HCT116 (cell line): ENCODE measurements around the gene MYLK4. TPM values are rescaled to one million over a fixed set of nuclear protein-coding genes. Genes with fewer than 3 reads are reported as not detected.
A peak's percentile ranks its signal among the peaks of the same experiment; 100 is the strongest.

Source experiments
- ATAC-seq: fragments of 200-7000 bp; cut with Tn5 transposase; 2 replicates; pipeline ENCODE4 v1.9.1; 2020; ENCODE audit warnings: mild to moderate bottlenecking, moderate library complexity
- BruUV-seq: library from RNA; stranded (reverse); fragments of 400-500 nt; replicated peaks from 2 replicates; lab custom pipeline; 2021; lab: Mats Ljungman, UMichigan
- CTCF ChIA-PET: fragments of 300-600 bp; sonication (Branson Sonifier 250); formaldehyde crosslinking; loops from one replicate; lab custom pipeline; 2021; ENCODE audit warnings: antibody characterized with exemption; lab: Charles Lee
- POLR2A ChIA-PET: fragments of 300-600, 350-600 bp; sonication (Branson Sonifier 250); formaldehyde crosslinking; loops from one replicate; lab custom pipeline; 2021; ENCODE audit warnings: antibody characterized with exemption; lab: Charles Lee
- RAD21 ChIA-PET, 2 experiments: fragments of 300-600 bp; sonication (Branson Sonifier 250); formaldehyde crosslinking; loops; one replicate each; lab custom pipeline; 2023; ENCODE audit warnings: low total read pairs in 2 of 2; ENCODE audit not compliant: uncharacterized antibody in 2 of 2, unreplicated experiment in 2 of 2, low non-redundant PET in 1 of 2; lab: Charles Lee
- DNase-seq: peaks from one replicate; pipeline ENCODE4 v3.0.0-alpha.2; 2010; ENCODE audit warnings: low read depth, low spot score
- H2AFZ ChIP-seq: fragments of 200-600 bp; shearing (Covaris generic), sonication (generic); 2 replicates; pipeline ENCODE4 v1.6.1; 2017; ENCODE audit warnings: low read depth, mixed run types, mixed read lengths, antibody characterized with exemption, low read length; ENCODE audit not compliant: poor library complexity, severe bottlenecking
- H3K27ac ChIP-seq: 2 replicates; pipeline ENCODE4 v1.5.1; 2012; ENCODE audit warnings: low read depth, low read length
- H3K27me3 ChIP-seq: fragments of 200-600 bp; sonication (generic); 2 replicates; pipeline ENCODE4 v1.6.1; 2016; ENCODE audit warnings: mixed run types, low read length, mixed read lengths; ENCODE audit not compliant: insufficient read depth
- H3K36me3 ChIP-seq, 2 experiments: fragments of 200-500 bp in 1 of 2; fragments of 200-600 bp in 1 of 2; sonication (Bioruptor generic) in 1 of 2; sonication (generic) in 1 of 2; 2 replicates each; pipeline versions ENCODE4 v1.5.1 to v1.6.1; 2014 to 2016; ENCODE audit warnings: low read length in 2 of 2, inconsistent platforms in 1 of 2, mixed read lengths in 1 of 2, mixed run types in 1 of 2; ENCODE audit not compliant: insufficient read depth in 2 of 2, control insufficient read depth in 1 of 2
- H3K4me1 ChIP-seq, 2 experiments: fragments of 200-600 bp in 1 of 2; sonication (generic) in 1 of 2; 2 replicates each; pipeline versions ENCODE4 v1.5.1 to v1.6.1; 2012 to 2017; ENCODE audit warnings: low read length in 2 of 2, inconsistent platforms in 1 of 2, mild to moderate bottlenecking in 1 of 2, mixed read lengths in 1 of 2, mixed run types in 1 of 2, moderate library complexity in 1 of 2; ENCODE audit not compliant: insufficient read depth in 2 of 2, control insufficient read depth in 1 of 2
- H3K4me2 ChIP-seq: fragments of 200-600 bp; sonication (generic); 2 replicates; pipeline ENCODE4 v1.6.1; 2017; ENCODE audit warnings: mixed run types, low read length, mixed read lengths
- H3K4me3 ChIP-seq, 2 experiments: fragments of 200-600 bp in 1 of 2; sonication (generic) in 1 of 2; replicated peaks in 1 of 2; 2 replicates each; pipeline ENCODE4 v1.5.1; 2011 to 2016; ENCODE audit warnings: low read length in 2 of 2, control low read depth in 1 of 2, low read depth in 1 of 2, mild to moderate bottlenecking in 1 of 2, mixed read lengths in 1 of 2, mixed run types in 1 of 2
- H3K79me2 ChIP-seq: fragments of 200-600 bp; sonication (generic); 2 replicates; pipeline ENCODE4 v1.6.1; 2017; ENCODE audit warnings: mild to moderate bottlenecking, mixed run types, low read length, moderate library complexity, mixed read lengths; ENCODE audit not compliant: insufficient read depth
- H3K9ac ChIP-seq: fragments of 200-600 bp; sonication (generic); 2 replicates; pipeline ENCODE4 v1.6.1; 2016; ENCODE audit warnings: low read length, mixed read lengths
- H3K9me2 ChIP-seq: fragments of 200-600 bp; sonication (generic), shearing (Covaris generic); 2 replicates; pipeline ENCODE4 v1.6.1; 2017; ENCODE audit warnings: mixed run types, mild to moderate bottlenecking, moderate library complexity; ENCODE audit not compliant: insufficient read depth
- H3K9me3 ChIP-seq, 2 experiments: fragments of 200-500 bp in 1 of 2; fragments of 200-600 bp in 1 of 2; sonication (Bioruptor generic) in 1 of 2; sonication (generic) in 1 of 2; 2 replicates each; pipeline ENCODE4 v1.6.1; 2014 to 2017; ENCODE audit warnings: low read length in 2 of 2, mixed read lengths in 2 of 2, inconsistent platforms in 1 of 2, low read depth in 1 of 2, mild to moderate bottlenecking in 1 of 2, mixed run types in 1 of 2, moderate library complexity in 1 of 2; ENCODE audit not compliant: control insufficient read depth in 1 of 2, insufficient read depth in 1 of 2
- H4K20me1 ChIP-seq: fragments of 200-600 bp; sonication (generic), shearing (Covaris generic); 2 replicates; pipeline ENCODE4 v1.6.1; 2017; ENCODE audit warnings: mixed run types, mild to moderate bottlenecking, moderate library complexity; ENCODE audit not compliant: insufficient read depth
- CEBPB ChIP-seq: IDR thresholded peaks from 2 replicates; pipeline ENCODE4 v1.6.1; 2012; ENCODE audit warnings: low read depth
- EGR1 ChIP-seq: IDR thresholded peaks from 2 replicates; pipeline ENCODE4 v1.6.1; 2012; ENCODE audit warnings: low read depth
- EZH2 ChIP-seq: fragments of 200-600 bp; sonication (generic); IDR thresholded peaks from 2 replicates; pipeline ENCODE4 v1.6.1; 2017; ENCODE audit warnings: antibody characterized with exemption, mixed run types
- FOSL1 ChIP-seq: IDR thresholded peaks from 2 replicates; pipeline ENCODE4 v1.6.1; 2012; ENCODE audit warnings: low read depth
- MAX ChIP-seq: IDR thresholded peaks from 2 replicates; pipeline ENCODE4 v1.6.1; 2012
- intact Hi-C: fragments of 100-400 bp; cut with micrococcal nuclease; formaldehyde crosslinking; loops from 2 replicates; pipeline ENCODE4 v1.10.0; 2022
- total RNA-seq: library from RNA; stranded (reverse); gene quantifications from one replicate; pipeline ENCODE4 v1.2.1, GENCODE V29; 2021; ENCODE audit not compliant: unreplicated experiment

MYLK4 gene
- total RNA-seq, 1 experiment from 2014 or later, result 0.27 TPM

GRCh38 chr6:2795162-2795561 lies 44.4 kb upstream of the MYLK4 start:
- BruUV-seq, result no TSS peak
- ChIA-PET CTCF (interaction anchor here (2.1 kb wide), 1 partner anchor 157 kb away, joined by 5 read pairs; no protein-coding TSS in a partner anchor), RAD21 (no interaction called here), POLR2A (no interaction called here)
- no peaks in the 10 kb centered on the region for H3K9me2 ChIP-seq
- H3K36me3 ChIP-seq, result no peaks in the 10 kb centered on the region
- no peaks in the 10 kb centered on the region for H3K9me3 ChIP-seq
- no peak overlapping the region for H3K9ac ChIP-seq
- TF ChIP-seq CEBPB (no peak), FOSL1 (no peak), MAX (0 out of 2 replicates have a peak, but pooled peaks have one; percentile 1)
- H3K27ac ChIP-seq, result no peak overlapping the region
- H3K27me3 ChIP-seq, result no peaks in the 10 kb centered on the region
- no peak overlapping the region for H3K4me2 ChIP-seq
- H4K20me1 ChIP-seq, result no peaks in the 10 kb centered on the region
- ATAC-seq, result no peak
- H2AFZ ChIP-seq, result no peak overlapping the region
- no peaks in the 10 kb centered on the region for H3K79me2 ChIP-seq
- H3K4me1 ChIP-seq, result peaks cover 13 to 72% of the 10 kb centered on the region in 2 experiments; a peak in 3 of 4 replicates
- no peak overlapping the region for H3K4me3 ChIP-seq
- intact Hi-C loops, result no loop called here
- no peak for DNase-seq

- Histone ChIP-seq H3K9me2 (no peaks in the 10 kb centered on the region), H3K4me2 (peak overlapping the region; percentile 5; the same call in 1 of the 2 replicates), H3K4me1 (peaks cover 13 to 66% of the 10 kb centered on the region in 2 experiments; a peak in 3 of 4 replicates), H3K4me3 (no peak overlapping the region), H3K9ac (no peak overlapping the region), H4K20me1 (no peaks in the 10 kb centered on the region), H3K9me3 (no peaks in the 10 kb centered on the region), H2AFZ (no peak overlapping the region), H3K27me3 (no peaks in the 10 kb centered on the region), H3K79me2 (no peaks in the 10 kb centered on the region), H3K36me3 (no peaks in the 10 kb centered on the region), H3K27ac (no peak overlapping the region)
- DNase-seq (no peak), ATAC-seq (no peak)
- intact Hi-C loops, result loop anchor here (5.0 kb wide), 1 partner anchor 263 kb away; no protein-coding TSS in a partner anchor
- BruUV-seq, result no TSS peak
- RAD21 ChIA-PET, result no interaction called here
- POLR2A ChIA-PET, result no interaction called here
- CTCF ChIA-PET, result no interaction called here
- TF ChIP-seq EGR1 (no peak), MAX (0 out of 2 replicates have a peak, but pooled peaks have one; percentile 2), EZH2 (no peak)
These were observed 43.5 kb upstream of the MYLK4 start for GRCh38 chr6:2794171-2794730.
